Stimulated activated CD4-positive, alpha-beta T cell treated with anti-CD3 and anti-CD28 coated beads, Interleukin-15, amount 100 ng/mL, for 48 hours (primary cell): ENCODE data around the gene RESP18.
A peak's percentile ranks its signal among the peaks of the same experiment; 100 is the strongest.
"Not testable (repeated sequence)": the region's sequence is repeated elsewhere in the genome, so short reads cannot be mapped to it uniquely, and the experiment has no call there.

Experiments
- DNase-seq, 2 donors: peaks; one replicate each; pipeline ENCODE4 v3.0.0-alpha.2; 2020; ENCODE audit warnings: low read depth in 2 of 2

RESP18 gene

DNA sequence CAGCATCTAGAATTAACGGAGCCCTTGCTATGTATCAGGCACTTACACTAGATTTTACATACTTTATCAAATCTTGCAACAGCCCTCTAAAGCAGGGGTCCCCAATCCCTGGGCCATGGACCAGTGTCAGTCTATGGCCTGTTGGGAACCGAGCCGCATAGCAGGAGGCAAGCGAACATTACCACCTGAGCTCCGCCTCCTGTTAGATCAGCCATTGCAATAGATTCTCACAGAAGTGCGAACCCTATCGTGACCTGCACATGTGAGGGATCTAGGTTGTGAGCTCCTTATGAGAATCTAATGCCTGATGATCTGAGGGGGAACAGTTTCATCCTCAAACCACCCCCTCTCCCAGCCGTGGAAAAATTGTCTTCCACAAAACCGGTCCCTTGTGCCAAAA lies 39.9 kb downstream of the RESP18 start:
- no peak for DNase-seq

GRCh38 chr2:219291910-219292490 lies 40.5 kb downstream of the RESP18 start:
- no peak for DNase-seq

DNA sequence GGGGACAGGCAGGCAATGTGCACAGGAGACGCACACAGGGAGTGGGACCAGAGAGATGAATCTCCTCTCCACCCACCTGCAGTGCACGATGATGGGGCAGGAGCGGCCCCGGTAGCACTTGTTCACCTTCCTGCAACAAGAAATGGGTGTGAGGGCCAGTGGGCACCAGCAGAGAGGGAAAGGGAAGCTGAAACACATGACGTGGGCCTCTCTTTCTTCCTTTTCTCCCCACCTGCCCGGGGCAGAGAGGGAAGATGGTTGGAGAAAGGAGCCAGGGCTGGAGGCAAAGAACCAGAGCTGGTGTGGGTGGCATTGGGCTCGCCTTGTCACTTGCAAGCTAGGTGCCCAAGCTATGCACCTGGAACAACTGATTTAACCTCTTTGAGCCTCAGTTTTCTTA lies 41.1 kb downstream of the RESP18 start:
- DNase-seq = no peak

- DNase-seq = no peak
These were observed 42.0 kb downstream of the RESP18 start for GRCh38 chr2:219290381-219291171.

GRCh38 chr2:219289537-219290361 lies 42.8 kb downstream of the RESP18 start:
- no peak for DNase-seq

DNA sequence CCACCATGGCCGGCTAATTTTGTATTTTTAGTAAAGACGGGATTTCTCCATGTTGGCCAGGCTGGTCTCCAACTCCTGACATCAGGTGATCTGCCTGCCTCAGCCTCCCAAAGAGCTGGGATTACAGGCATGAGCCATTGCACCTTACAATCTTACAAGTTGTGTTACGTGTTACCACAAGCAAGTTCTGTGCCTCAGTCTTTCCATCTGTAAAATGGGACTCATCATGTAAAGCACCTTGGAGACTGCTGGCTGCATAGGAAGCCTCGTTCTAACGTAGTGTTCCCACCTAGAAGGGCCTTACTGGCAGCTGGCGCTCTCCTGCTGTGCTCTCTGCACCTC lies 43.4 kb downstream of the RESP18 start:
- no peak for DNase-seq

- DNase-seq = no peak
These were observed 44.8 kb downstream of the RESP18 start for GRCh38 chr2:219287580-219288265.

- not testable (repeated sequence) for DNase-seq
These were observed 45.5 kb downstream of the RESP18 start for GRCh38 chr2:219287116-219287440.

DNA sequence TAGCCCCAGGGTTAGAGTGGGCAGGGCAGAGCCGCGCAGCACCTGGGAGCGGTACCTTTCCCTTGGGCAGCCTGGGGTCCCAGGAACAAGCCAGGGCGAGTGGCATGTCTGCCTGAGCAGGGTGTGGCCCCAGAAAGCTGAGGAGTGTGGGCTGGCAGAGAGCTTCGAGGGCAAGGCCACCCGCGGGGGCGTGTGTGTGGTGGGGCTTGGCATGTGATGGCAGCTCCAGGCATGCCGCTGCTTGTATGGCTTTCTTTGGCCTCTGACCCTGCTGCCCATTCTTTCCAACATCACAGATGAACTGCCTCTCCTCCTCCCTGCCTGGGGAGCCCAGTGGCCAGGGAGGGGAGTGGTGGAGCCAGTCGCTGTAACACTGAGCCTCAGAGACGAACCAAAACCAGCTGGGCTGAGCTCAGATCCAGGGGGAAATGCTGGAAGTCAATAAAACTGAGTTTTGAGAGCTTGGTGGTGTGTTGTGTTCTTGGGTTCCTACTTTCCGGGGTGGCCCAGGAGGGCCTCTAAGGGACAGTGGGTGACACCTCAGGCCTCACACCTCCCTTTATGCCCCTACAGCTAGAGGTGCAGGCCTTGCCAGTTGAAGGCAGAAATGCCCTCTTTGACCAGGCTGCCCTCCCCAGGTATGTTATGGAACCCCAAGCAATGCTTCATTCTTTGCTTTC lies 46.0 kb downstream of the RESP18 start:
- no peak for DNase-seq

- no peak for DNase-seq
These were observed 46.6 kb downstream of the RESP18 start for GRCh38 chr2:219285894-219286425.

- no peak for DNase-seq
These were observed 47.2 kb downstream of the RESP18 start for GRCh38 chr2:219285373-219285735.

DNA sequence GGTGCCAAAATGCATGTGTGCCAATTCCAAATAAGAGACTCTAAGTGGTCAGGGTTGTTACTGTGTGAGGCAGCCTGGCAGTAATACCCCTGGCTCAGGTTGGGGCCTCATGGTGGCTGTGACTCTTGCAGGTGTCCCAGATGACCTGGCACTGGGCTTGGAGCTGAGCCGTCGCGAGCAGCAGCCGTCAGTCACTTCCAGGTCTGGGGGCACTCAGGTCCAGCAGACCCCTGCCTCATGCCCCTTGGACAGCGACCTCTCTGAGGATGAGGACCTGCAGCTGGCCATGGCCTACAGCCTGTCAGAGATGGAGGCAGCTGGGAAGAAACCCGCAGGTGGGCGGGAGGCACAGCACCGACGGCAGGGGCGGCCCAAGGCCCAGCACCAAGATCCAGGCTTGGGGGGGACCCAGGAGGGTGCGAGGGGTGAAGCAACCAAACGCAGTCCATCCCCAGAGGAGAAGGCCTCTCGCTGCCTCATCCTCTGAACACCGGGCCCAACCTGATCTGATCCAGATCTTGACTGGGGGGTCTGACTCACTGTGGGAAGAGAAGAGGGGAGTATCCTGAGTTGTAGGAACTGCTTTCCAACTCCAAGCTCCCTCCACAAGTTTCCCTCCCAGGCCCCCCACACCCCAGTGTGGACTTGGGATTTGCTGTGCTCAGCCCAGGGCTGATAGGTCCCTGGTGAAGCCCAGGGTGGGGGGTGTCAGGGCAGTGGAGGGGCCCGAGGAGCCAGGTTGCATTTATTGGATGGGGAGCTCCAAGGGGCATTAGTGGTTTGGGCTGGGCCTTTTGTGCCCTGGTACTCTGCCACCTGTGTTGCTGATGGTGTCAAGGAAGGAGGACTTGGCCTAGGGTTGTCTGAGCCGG lies 47.8 kb downstream of the RESP18 start:
- no peak for DNase-seq

GRCh38 chr2:219282943-219283581 lies 49.5 kb downstream of the RESP18 start:
- DNase-seq = no peak

DNA sequence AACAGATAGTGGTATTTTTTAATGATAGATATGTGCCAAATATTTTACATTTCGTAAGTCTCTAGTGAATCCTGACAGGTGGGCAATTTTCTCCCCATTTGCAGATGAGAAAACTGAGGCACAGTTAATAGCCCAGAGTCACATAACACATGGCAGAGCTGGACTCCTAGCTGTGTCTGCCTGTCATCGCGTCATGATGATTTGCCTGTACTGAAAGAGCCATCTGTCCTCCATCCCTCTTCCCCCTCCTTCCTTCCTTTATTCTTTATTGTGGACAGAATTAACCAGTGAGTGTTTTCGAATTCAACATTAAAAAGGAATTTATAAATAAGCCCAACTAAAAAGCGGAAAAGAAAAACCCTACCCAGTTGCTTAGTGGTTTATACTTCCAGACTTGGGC lies 50.2 kb downstream of the RESP18 start:
- no peak for DNase-seq

DNA sequence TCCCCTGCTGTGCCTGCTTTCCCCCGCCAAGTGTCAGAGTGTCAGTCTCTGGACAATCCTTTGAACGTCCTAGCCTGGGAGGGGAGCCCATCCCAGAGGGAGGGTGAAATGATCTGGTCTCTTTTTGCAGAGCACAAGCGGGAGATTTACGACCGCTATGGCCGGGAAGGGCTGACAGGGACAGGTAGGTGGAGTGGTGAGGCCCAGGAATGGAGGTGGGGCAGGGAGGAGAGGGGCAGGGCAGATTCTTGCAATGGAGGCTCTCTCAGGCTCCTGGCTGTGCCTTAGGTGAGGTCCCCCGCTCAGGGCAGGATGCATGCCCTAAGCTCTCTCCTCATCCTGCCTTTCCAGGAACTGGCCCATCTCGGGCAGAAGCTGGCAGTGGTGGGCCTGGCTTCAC lies 51.0 kb downstream of the RESP18 start:
- DNase-seq = no peak

- no peak for DNase-seq
These were observed 51.9 kb downstream of the RESP18 start for GRCh38 chr2:219280651-219281050.

- no peak for DNase-seq
These were observed 52.5 kb downstream of the RESP18 start for GRCh38 chr2:219279916-219280516.

GRCh38 chr2:219279151-219279915 lies 53.2 kb downstream of the RESP18 start, which contains the start of gene DNAJB2:
Gene DNAJB2 (plus strand): TSS chr2:219279366. CDS start chr2:219279834, 468 bp downstream.
- DNase-seq = peak; percentile 99 to 100

GRCh38 chr2:219278655-219279150 lies 53.8 kb downstream of the RESP18 start:
- no peak for DNase-seq
